CD14-positive monocyte (primary cell): Measurements from ENCODE around the gene LTBP1. TPM values are rescaled to one million over a fixed set of nuclear protein-coding genes. Genes with fewer than 3 reads are reported as not detected.

Experiments
- DNase-seq, 3 donors: peaks; one replicate each; pipeline ENCODE4 v3.0.0-alpha.2; 2011 to 2022
- H2AFZ ChIP-seq: 2 replicates; pipeline ENCODE4 v1.6.0; 2012; ENCODE audit warnings: mild to moderate bottlenecking, low read depth, low read length, inconsistent platforms; ENCODE audit not compliant: insufficient read depth, poor library complexity, severe bottlenecking
- H3K27ac ChIP-seq, 2 donors: 1 replicate in 1 of 2; 2 replicates in 1 of 2; pipeline ENCODE4 v1.5.1; 2012 to 2013; ENCODE audit warnings: low read length in 2 of 2, control low read depth in 1 of 2, inconsistent platforms in 1 of 2, low read depth in 1 of 2, mild to moderate bottlenecking in 1 of 2
- H3K27me3 ChIP-seq, 2 donors: one replicate each; pipeline versions ENCODE4 v1.6.0 to v1.6.1; 2011 to 2013; ENCODE audit warnings: low read length in 2 of 2; ENCODE audit not compliant: control insufficient read depth in 2 of 2, insufficient read depth in 2 of 2
- H3K36me3 ChIP-seq, 2 donors: replicated peaks in 1 of 2; 1 replicate in 1 of 2; 2 replicates in 1 of 2; pipeline versions ENCODE4 v1.5.1 to v1.6.1; 2012 to 2013; ENCODE audit warnings: low read length in 2 of 2, control low read depth in 1 of 2, inconsistent platforms in 1 of 2, mild to moderate bottlenecking in 1 of 2; ENCODE audit not compliant: insufficient read depth in 2 of 2, control insufficient read depth in 1 of 2
- H3K4me1 ChIP-seq, 2 donors: 1 replicate in 1 of 2; 2 replicates in 1 of 2; pipeline versions ENCODE4 v1.5.1 to v1.6.1; 2012 to 2013; ENCODE audit warnings: low read length in 2 of 2, control low read depth in 1 of 2, inconsistent platforms in 1 of 2, mild to moderate bottlenecking in 1 of 2, moderate library complexity in 1 of 2; ENCODE audit not compliant: insufficient read depth in 2 of 2, control insufficient read depth in 1 of 2
- H3K4me2 ChIP-seq: replicated peaks from 2 replicates; pipeline ENCODE3; 2012; ENCODE audit warnings: low read length, moderate library complexity, mild to moderate bottlenecking; ENCODE audit not compliant: poor library complexity, severe bottlenecking; ENCODE audit errors: extremely low read depth
- H3K4me3 ChIP-seq, 3 experiments: fragments of 200-600 bp in 1 of 3; sonication (generic) in 1 of 3; replicated peaks in 1 of 3; 1 replicate in 2 of 3; 2 replicates in 1 of 3; pipeline ENCODE4 v1.5.1; 2011 to 2013; ENCODE audit warnings: low read length in 3 of 3, mild to moderate bottlenecking in 3 of 3, control low read depth in 2 of 3, low read depth in 2 of 3, inconsistent platforms in 1 of 3, moderate library complexity in 1 of 3
- H3K79me2 ChIP-seq: 2 replicates; pipeline ENCODE4 v1.6.0; 2012; ENCODE audit warnings: mild to moderate bottlenecking, control low read depth, inconsistent platforms, low read length, moderate library complexity; ENCODE audit not compliant: insufficient read depth
- H3K9ac ChIP-seq: 2 replicates; pipeline ENCODE4 v1.6.0; 2017; ENCODE audit warnings: low read length, mild to moderate bottlenecking; ENCODE audit not compliant: insufficient read depth, poor library complexity, severe bottlenecking
- H3K9me3 ChIP-seq, 2 donors: replicated peaks in 1 of 2; 1 replicate in 1 of 2; 2 replicates in 1 of 2; pipeline versions ENCODE4 v1.5.1 to v1.6.1; 2012 to 2013; ENCODE audit warnings: low read length in 2 of 2, control low read depth in 1 of 2; ENCODE audit not compliant: control insufficient read depth in 1 of 2, insufficient read depth in 1 of 2
- H4K20me1 ChIP-seq: 2 replicates; pipeline ENCODE4 v1.6.0; 2012; ENCODE audit warnings: mild to moderate bottlenecking, low read length, control low read depth, moderate library complexity; ENCODE audit not compliant: insufficient read depth
- H3K27ac Mint-ChIP-seq, 7 donors: one replicate each; pipeline ENCODE4 v1.8.0; 2020; ENCODE audit warnings: mild to moderate bottlenecking in 7 of 7, mixed read lengths in 7 of 7, moderate library complexity in 6 of 7, inconsistent platforms in 2 of 7
- H3K27me3 Mint-ChIP-seq, 3 donors: one replicate each; pipeline ENCODE4 v1.8.0; 2021 to 2022; ENCODE audit warnings: low read depth in 3 of 3, mild to moderate bottlenecking in 3 of 3, mixed read lengths in 3 of 3, moderate library complexity in 3 of 3, inconsistent platforms in 1 of 3
- H3K36me3 Mint-ChIP-seq, 2 donors: one replicate each; pipeline ENCODE4 v1.8.0; 2020; ENCODE audit warnings: mixed read lengths in 2 of 2, inconsistent platforms in 1 of 2, mild to moderate bottlenecking in 1 of 2
- H3K4me1 Mint-ChIP-seq: one replicate; pipeline ENCODE4 v1.8.0; 2020; ENCODE audit warnings: mild to moderate bottlenecking, mixed read lengths
- H3K4me3 Mint-ChIP-seq, 2 donors: one replicate each; pipeline ENCODE4 v1.8.0; 2020; ENCODE audit warnings: mild to moderate bottlenecking in 2 of 2, mixed read lengths in 2 of 2, moderate library complexity in 1 of 2
- H3K9me3 Mint-ChIP-seq, 7 donors: one replicate each; pipeline ENCODE4 v1.8.0; 2020 to 2022; ENCODE audit warnings: mixed read lengths in 7 of 7, mild to moderate bottlenecking in 6 of 7, moderate library complexity in 6 of 7, inconsistent platforms in 2 of 7
- WGBS: methylation state at CpG from one replicate; pipeline ENCODE4 v1.1.5; 2013; ENCODE audit warnings: missing lambda C conversion rate; ENCODE audit not compliant: insufficient coverage; 5-methylcytosine and 5-hydroxymethylcytosine counted together
- intact Hi-C, 2 donors: fragments of 100-400 bp; cut with micrococcal nuclease; formaldehyde crosslinking; loops; one replicate each; pipeline versions ENCODE4 v1.15.0 to v1.15.1; 2023
- polyA plus RNA-seq, 3 donors: library from polyadenylated mRNA; depleted of rRNA in 1 of 3; unstranded in 2 of 3; stranded (reverse) in 1 of 3; fragments of 300-500 nt in 2 of 3; fragments of >200 nt in 1 of 3; fragmentation: Illumina TruSeq in 2 of 3; gene quantifications; 1 replicate in 2 of 3; 2 replicates in 1 of 3; pipeline ENCODE4 v1.2.3, GENCODE V29; 2012 to 2021
- TF ChIP-seq, protein P1 (sequence below): fragments of 200-600 bp; IDR thresholded peaks from one replicate; pipeline ENCODE4 v1.8.0; 2022; ENCODE audit warnings: antibody characterized with exemption, mild to moderate bottlenecking

LTBP1 gene
- polyA plus RNA-seq, 3 donors, result 0.18 to 0.24 TPM; not detected in 1

DNA sequence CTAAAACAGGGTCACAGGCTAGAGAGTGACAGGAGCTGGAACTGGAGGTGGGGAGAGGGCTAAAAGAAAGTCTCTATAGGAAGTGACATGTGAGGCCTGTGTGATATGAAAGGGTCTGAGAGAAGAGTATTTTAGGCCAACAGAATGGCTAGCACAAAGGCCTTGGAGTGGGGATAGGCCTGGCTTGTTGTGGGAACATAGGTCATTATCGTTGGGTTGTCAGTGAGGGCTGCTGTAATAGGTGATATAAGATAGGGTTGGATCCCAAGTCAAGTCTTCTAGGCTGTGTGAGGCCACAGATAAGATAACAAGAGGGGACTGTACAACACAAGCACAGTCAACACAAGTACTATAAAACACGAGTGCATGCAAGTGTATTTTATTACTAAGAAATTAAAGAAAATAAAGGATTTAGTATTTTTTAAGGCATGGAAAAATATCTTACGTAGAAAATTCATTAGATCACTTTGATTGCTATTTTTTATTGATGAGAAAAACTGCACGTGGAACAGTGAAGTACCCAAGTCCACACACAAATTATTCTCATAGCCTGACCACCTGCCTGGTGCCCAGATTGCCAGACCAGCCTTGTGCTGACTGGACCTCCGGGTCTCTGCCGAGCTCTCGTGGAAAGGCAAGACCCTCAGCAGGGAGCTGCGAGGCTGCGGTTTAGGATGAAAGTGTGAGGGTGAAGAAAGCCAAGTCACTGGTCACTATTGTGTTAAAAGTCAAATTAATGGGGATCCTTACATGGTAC lies 14.1 kb downstream of the LTBP1 start:
- no peak overlapping the region for H3K4me3 ChIP-seq
- no peak overlapping the region for H3K4me2 ChIP-seq
- TF ChIP-seq, protein P1, sequence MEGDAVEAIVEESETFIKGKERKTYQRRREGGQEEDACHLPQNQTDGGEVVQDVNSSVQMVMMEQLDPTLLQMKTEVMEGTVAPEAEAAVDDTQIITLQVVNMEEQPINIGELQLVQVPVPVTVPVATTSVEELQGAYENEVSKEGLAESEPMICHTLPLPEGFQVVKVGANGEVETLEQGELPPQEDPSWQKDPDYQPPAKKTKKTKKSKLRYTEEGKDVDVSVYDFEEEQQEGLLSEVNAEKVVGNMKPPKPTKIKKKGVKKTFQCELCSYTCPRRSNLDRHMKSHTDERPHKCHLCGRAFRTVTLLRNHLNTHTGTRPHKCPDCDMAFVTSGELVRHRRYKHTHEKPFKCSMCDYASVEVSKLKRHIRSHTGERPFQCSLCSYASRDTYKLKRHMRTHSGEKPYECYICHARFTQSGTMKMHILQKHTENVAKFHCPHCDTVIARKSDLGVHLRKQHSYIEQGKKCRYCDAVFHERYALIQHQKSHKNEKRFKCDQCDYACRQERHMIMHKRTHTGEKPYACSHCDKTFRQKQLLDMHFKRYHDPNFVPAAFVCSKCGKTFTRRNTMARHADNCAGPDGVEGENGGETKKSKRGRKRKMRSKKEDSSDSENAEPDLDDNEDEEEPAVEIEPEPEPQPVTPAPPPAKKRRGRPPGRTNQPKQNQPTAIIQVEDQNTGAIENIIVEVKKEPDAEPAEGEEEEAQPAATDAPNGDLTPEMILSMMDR, result no peak
- Mint-ChIP-seq H3K4me1 (no peaks in the 10 kb centered on the region), H3K4me3 (no peak overlapping the region), H3K9me3 (peaks cover 0 to 3% (median 1%) of the 10 kb centered on the region in 7 donors), H3K27ac (no peak overlapping the region), H3K27me3 (peaks cover 0 to 17% (median 14%) of the 10 kb centered on the region in 3 donors), H3K36me3 (no peaks in the 10 kb centered on the region)
- no peak overlapping the region for H3K9ac ChIP-seq
- no peaks in the 10 kb centered on the region for H3K4me1 ChIP-seq
- H3K36me3 ChIP-seq, result no peaks in the 10 kb centered on the region
- H2AFZ ChIP-seq, result no peak overlapping the region
- H3K27me3 ChIP-seq, result peaks cover 9 to 20% of the 10 kb centered on the region in 2 donors
- 100% methylated on average over 1 of the region's 9 CpGs for WGBS
- no peak overlapping the region for H3K27ac ChIP-seq
- no peaks in the 10 kb centered on the region for H3K9me3 ChIP-seq
- intact Hi-C loops, result no loop called here
- H4K20me1 ChIP-seq, result no peaks in the 10 kb centered on the region
- no peaks in the 10 kb centered on the region for H3K79me2 ChIP-seq
- no peak for DNase-seq

DNA sequence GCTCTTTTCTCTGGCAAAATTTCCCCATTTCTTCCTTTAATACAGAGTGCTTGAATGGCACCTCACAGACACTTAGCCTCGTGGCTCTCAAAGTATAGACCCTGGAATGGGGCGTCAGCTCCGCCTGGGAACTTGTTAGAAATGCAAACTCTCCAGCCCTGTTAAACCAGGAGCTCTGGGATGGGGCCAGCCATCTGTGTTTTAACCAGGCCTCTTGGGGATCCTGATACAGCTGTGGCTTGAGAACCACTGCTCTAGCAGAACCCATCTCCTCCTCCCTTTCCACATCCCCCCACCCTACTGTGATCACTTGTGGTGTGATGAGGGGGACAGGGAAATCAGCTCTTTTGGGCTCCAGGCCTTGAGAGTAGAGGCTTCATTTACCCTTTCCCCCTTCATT lies 15.9 kb downstream of the LTBP1 start:
- H3K9me3 ChIP-seq, result no peaks in the 10 kb centered on the region
- no peaks in the 10 kb centered on the region for H3K79me2 ChIP-seq
- no peak overlapping the region for H3K9ac ChIP-seq
- H3K4me2 ChIP-seq, result no peak overlapping the region
- 94% methylated on average over 3 of the region's 3 CpGs for WGBS
- TF ChIP-seq, protein P1, result no peak
- H3K27ac ChIP-seq, result no peak overlapping the region
- H3K36me3 Mint-ChIP-seq, result no peaks in the 10 kb centered on the region
- H3K27ac Mint-ChIP-seq, result no peak overlapping the region
- no peak overlapping the region for H3K4me3 Mint-ChIP-seq
- H3K36me3 ChIP-seq, result no peaks in the 10 kb centered on the region
- DNase-seq, result no peak
- no peaks in the 10 kb centered on the region for H3K4me1 ChIP-seq
- H4K20me1 ChIP-seq, result no peaks in the 10 kb centered on the region
- peaks cover 0 to 6% (median 6%) of the 10 kb centered on the region in 3 donors for H3K27me3 Mint-ChIP-seq
- peaks cover 3 to 8% of the 10 kb centered on the region in 2 donors for H3K27me3 ChIP-seq
- H3K4me3 ChIP-seq, result no peak overlapping the region
- H3K4me1 Mint-ChIP-seq, result no peaks in the 10 kb centered on the region
- intact Hi-C loops, result no loop called here
- no peak overlapping the region for H2AFZ ChIP-seq
- peaks cover 0 to 3% (median 0%) of the 10 kb centered on the region in 7 donors for H3K9me3 Mint-ChIP-seq
